Mucosa of stomach (tissue), 1 donor: ENCODE results near the gene SPTLC3.

Experiments
- H3K27me3 ChIP-seq: one replicate; pipeline ENCODE4 v1.7.0; 2013; ENCODE audit warnings: mild to moderate bottlenecking, low read length; ENCODE audit not compliant: control insufficient read depth, insufficient read depth
- H3K36me3 ChIP-seq: one replicate; pipeline ENCODE4 v1.7.0; 2013; ENCODE audit warnings: low read length; ENCODE audit not compliant: control insufficient read depth, insufficient read depth
- H3K4me1 ChIP-seq: one replicate; pipeline ENCODE4 v1.7.0; 2013; ENCODE audit warnings: mild to moderate bottlenecking, low read length; ENCODE audit not compliant: control insufficient read depth, insufficient read depth
- H3K4me3 ChIP-seq: one replicate; pipeline ENCODE4 v1.7.0; 2013; ENCODE audit warnings: low read length
- H3K9ac ChIP-seq: one replicate; pipeline ENCODE4 v1.7.0; 2013; ENCODE audit warnings: mild to moderate bottlenecking, low read length, moderate library complexity
- H3K9me3 ChIP-seq: one replicate; pipeline ENCODE4 v1.7.0; 2013; ENCODE audit warnings: mild to moderate bottlenecking, low read length, moderate library complexity; ENCODE audit not compliant: control insufficient read depth
- donor health status: Pancreatic carcinoma.

Gene SPTLC3

GRCh38 chr20:13109658-13110057 is 100.9 kb downstream of the SPTLC3 start:
- Histone ChIP-seq H3K27me3 (no peaks in the 10 kb centered on the region), H3K4me1 (no peaks in the 10 kb centered on the region), H3K9ac (no peak overlapping the region), H3K4me3 (no peak overlapping the region), H3K9me3 (no peaks in the 10 kb centered on the region), H3K36me3 (no peaks in the 10 kb centered on the region)

DNA sequence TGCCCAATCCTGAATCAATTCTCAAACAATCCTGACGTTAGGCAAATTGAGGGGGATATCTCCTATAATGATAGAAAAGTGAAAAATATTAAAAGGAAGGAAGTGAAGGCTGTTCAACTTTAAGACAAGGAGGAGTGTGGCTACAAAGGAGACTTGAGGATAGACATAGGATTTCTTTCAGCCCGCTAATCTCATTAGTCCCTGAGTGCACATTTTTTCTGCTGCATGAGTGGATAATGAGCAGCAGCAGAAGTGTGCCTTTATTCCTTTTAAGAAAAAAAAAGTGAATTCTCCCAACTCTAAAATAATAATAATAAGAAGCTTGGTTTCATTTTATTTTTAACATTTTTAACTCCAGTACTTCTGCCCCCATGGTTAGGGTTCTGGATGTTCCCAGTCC is 102.0 kb downstream of the SPTLC3 start:
- H3K9me3 ChIP-seq, result no peaks in the 10 kb centered on the region
- H3K27me3 ChIP-seq, result no peaks in the 10 kb centered on the region
- H3K9ac ChIP-seq, result no peak overlapping the region
- H3K36me3 ChIP-seq, result no peaks in the 10 kb centered on the region
- H3K4me3 ChIP-seq, result no peak overlapping the region
- no peaks in the 10 kb centered on the region for H3K4me1 ChIP-seq

- H3K4me3 ChIP-seq, result no peak overlapping the region
- H3K9me3 ChIP-seq, result no peaks in the 10 kb centered on the region
- no peaks in the 10 kb centered on the region for H3K4me1 ChIP-seq
- no peaks in the 10 kb centered on the region for H3K27me3 ChIP-seq
- H3K9ac ChIP-seq, result no peak overlapping the region
- H3K36me3 ChIP-seq, result no peaks in the 10 kb centered on the region
Measured at GRCh38 chr20:13111249-13111911, 102.6 kb downstream of the SPTLC3 start.

DNA sequence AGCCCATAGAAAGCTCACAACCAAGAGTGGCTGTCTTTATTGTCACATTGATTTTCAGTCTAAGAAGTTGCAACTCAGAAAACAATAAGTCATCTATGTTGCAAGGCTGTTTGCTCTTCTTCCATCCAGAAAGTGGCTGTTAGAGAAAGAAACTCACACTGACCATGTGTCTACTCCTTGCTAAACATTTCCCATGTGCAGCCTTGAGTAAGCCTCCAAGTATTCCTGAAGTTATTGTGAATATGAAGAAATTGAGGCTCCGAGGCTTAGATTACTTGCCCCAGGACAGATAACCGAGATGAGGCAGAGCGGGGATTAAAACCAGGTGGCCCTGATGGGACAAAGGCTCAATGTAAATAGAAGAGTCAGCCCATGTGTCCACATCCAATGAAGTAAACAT is 105.0 kb downstream of the SPTLC3 start:
- H3K4me3 ChIP-seq, result no peak overlapping the region
- no peak overlapping the region for H3K9ac ChIP-seq
- H3K4me1 ChIP-seq, result no peaks in the 10 kb centered on the region
- no peaks in the 10 kb centered on the region for H3K36me3 ChIP-seq
- H3K9me3 ChIP-seq, result no peaks in the 10 kb centered on the region
- H3K27me3 ChIP-seq, result no peaks in the 10 kb centered on the region

DNA sequence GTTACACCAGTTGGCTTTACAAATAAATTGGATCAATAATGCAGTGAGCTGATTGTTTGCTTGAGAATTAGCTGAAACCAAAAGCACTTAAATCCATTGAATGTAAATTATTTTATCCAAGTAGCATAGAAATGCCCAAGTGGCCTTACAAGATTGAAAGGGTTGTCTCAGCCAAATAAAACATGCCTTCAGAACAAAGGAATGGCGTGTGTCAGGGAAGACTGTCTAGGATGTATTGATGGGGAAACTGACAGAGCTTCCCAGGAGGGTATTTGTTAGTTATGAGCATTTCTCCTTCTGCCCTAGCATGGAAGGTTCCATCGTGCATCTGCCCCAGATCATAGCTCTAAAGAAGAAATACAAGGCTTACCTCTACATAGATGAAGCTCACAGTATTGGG is 108.4 kb downstream of the SPTLC3 start:
- no peaks in the 10 kb centered on the region for H3K9me3 ChIP-seq
- H3K36me3 ChIP-seq, result no peaks in the 10 kb centered on the region
- no peaks in the 10 kb centered on the region for H3K4me1 ChIP-seq
- no peak overlapping the region for H3K4me3 ChIP-seq
- no peak overlapping the region for H3K9ac ChIP-seq
- H3K27me3 ChIP-seq, result no peaks in the 10 kb centered on the region

DNA sequence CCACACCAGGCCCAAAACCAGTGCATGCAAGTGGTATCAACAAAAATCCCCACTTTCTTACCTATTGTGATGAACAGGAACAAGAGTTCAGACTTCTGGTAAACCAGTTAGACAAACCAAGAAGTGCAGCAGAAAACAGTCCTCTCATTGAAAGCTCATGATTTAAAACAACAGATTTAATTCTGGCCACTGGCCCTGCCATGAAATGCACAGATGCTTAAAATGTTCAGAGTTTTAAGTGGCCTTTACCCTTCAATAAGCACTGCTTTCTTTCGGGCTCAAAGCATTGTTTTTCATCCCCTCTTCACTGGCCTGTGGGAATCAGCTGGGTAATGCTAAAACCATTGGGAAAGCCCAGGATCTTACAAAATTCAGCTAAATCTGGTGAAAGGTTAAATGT is 109.9 kb downstream of the SPTLC3 start:
- Histone ChIP-seq H3K4me1 (no peaks in the 10 kb centered on the region), H3K36me3 (no peaks in the 10 kb centered on the region), H3K9ac (no peak overlapping the region), H3K9me3 (no peaks in the 10 kb centered on the region), H3K4me3 (no peak overlapping the region), H3K27me3 (no peaks in the 10 kb centered on the region)

GRCh38 chr20:13119583-13119982 is 110.8 kb downstream of the SPTLC3 start:
- H3K36me3 ChIP-seq, result no peaks in the 10 kb centered on the region

DNA sequence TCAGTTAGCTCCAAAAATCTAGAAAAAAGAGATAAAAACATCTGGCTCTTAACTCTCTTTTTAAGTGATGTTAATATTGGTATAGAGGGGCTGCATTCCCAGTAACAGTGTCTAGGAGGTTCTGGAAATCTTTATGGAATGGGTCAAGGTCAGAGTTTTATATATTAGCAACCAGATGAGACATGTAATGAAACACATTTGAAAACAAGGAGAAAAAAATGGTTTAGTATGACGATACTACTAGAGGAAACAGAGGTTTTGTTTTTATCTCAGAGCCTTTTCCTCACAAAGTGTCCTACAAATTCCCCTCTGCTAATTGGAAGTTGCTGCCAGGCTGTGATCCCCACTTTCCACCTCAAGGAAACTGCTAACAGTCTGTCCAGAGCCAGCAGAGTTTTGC is 111.7 kb downstream of the SPTLC3 start:
- Histone ChIP-seq H3K9ac (no peak overlapping the region), H3K4me3 (no peak overlapping the region)

More at GRCh38 chr20:13119583-13119982, 110.8 kb downstream of the SPTLC3 start:
- no peaks in the 10 kb centered on the region for H3K4me1 ChIP-seq
- no peak overlapping the region for H3K9ac ChIP-seq
- no peak overlapping the region for H3K4me3 ChIP-seq
- H3K9me3 ChIP-seq, result no peaks in the 10 kb centered on the region
- H3K27me3 ChIP-seq, result no peaks in the 10 kb centered on the region

DNA sequence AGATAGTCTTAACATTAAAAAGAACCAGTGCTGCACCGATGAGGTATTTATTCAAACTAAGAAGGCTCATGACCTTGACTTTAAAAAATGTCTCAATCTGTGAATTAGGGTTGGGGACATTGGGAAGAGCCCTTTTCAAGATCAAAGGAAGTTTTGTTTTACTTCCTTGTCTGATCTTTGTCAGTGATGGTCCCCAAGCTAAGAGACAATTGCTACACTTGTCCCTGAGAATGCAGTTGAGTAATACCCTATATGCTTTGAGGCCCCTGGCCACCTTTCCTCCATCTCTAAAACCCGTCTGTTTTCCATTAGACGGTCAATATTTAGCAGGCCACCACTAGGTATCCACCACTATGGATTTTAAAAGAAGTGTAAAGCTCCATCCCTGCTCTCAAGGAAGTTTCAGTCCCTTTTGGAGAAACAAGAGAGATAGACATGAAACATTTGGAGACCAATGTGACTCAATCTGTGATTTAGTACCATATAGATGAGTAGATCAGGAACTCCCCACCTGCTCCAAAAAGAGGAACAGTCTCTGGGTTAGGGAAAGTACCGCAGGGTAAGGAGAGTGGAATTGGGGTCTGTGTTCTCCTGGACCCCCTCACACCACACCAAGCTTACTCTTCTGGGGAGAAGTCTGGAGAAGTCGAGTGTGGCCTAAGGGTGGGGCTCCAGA is 113.2 kb downstream of the SPTLC3 start:
- no peaks in the 10 kb centered on the region for H3K36me3 ChIP-seq
- H3K27me3 ChIP-seq, result no peaks in the 10 kb centered on the region
- H3K9ac ChIP-seq, result no peak overlapping the region
- no peaks in the 10 kb centered on the region for H3K4me1 ChIP-seq
- H3K9me3 ChIP-seq, result no peaks in the 10 kb centered on the region
- H3K4me3 ChIP-seq, result no peak overlapping the region

More for the DNA sequence above, 111.7 kb downstream of the SPTLC3 start:
- Histone ChIP-seq H3K36me3 (no peaks in the 10 kb centered on the region), H3K27me3 (no peaks in the 10 kb centered on the region), H3K4me1 (no peaks in the 10 kb centered on the region), H3K9me3 (no peaks in the 10 kb centered on the region)

GRCh38 chr20:13125486-13125885 is 116.7 kb downstream of the SPTLC3 start:
- Histone ChIP-seq H3K27me3 (no peaks in the 10 kb centered on the region), H3K9ac (no peak overlapping the region), H3K4me3 (no peak overlapping the region), H3K36me3 (no peaks in the 10 kb centered on the region), H3K9me3 (no peaks in the 10 kb centered on the region), H3K4me1 (no peaks in the 10 kb centered on the region)

DNA sequence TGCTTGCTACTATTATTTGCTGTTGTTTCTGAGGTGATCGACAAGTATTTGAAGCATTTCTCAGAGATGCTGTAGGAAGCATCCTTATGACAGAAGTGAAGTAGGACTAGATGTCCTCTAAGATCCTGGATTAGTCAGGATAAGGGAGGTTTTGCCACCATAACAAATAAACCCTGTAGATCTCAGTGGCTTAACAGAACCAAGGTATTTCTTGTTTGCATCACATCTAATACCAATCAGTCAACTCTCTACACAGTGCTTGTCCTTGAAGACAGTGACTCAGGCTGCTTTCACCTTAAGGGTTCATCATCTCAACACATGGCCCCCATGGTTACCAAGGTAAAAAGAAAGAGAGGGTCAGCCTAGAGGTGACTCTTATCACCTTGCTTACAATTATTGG is 119.4 kb downstream of the SPTLC3 start:
- H3K4me1 ChIP-seq, result no peaks in the 10 kb centered on the region
- H3K4me3 ChIP-seq, result no peak overlapping the region
- H3K36me3 ChIP-seq, result no peaks in the 10 kb centered on the region
- H3K9me3 ChIP-seq, result no peaks in the 10 kb centered on the region
- no peak overlapping the region for H3K9ac ChIP-seq
- H3K27me3 ChIP-seq, result no peaks in the 10 kb centered on the region

- H3K4me1 ChIP-seq, result no peaks in the 10 kb centered on the region
- no peaks in the 10 kb centered on the region for H3K36me3 ChIP-seq
- H3K9me3 ChIP-seq, result no peaks in the 10 kb centered on the region
- H3K9ac ChIP-seq, result no peak overlapping the region
- H3K4me3 ChIP-seq, result no peak overlapping the region
- no peaks in the 10 kb centered on the region for H3K27me3 ChIP-seq
Measured at GRCh38 chr20:13130061-13130706, 121.4 kb downstream of the SPTLC3 start.
